GM19193 (cell line): ENCODE results near the gene VPS39.

ENCODE experiments used
- POLR2A ChIP-seq: IDR thresholded peaks from 4 replicates; pipeline ENCODE4 v1.6.1; 2011; ENCODE audit not compliant: insufficient read depth, insufficient read length; ENCODE audit errors: extremely low read depth

Gene VPS39

DNA sequence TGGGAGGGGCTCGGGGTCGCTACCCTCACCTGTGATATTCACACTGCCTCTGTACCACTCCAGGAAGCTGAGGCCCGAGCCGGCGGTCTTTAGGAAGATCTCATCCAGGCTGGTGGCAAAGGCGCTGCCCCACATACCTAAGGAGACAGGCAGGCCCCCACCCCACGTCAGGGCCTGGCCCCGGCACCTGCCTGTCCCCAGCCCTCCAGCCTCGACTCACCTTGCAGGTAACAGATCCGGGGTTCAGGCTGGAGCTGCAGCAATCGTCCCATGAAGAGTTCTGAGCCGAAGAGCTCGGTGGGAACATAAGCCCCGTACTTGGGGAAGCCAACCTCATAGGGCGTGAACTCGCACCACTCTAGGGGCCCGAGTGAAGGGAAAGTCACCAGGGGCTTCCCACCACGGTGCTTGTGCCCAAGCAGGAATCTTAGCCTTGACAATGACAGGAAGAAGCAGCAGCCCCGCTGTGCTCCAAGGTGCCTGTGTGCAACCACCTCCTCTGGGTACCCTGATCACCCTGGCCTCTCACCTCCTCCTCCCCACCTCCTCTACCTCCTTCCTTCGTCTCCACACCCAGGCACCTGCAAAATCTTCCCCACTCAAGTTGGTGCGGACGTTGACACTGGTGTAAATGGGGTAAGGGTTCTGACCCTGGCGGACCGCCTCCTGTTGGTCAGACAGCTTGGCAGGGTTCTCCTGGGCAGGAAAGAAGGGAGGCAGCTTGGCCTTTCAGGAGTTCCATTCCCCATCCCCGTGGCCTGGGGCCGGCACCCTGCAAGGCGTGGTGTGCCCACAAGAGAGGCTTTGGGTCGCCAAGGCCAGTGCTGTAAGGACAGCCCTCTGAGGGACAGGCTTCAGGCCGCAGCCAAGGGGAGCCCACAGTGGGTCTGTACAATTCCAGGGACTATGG lies 62.3 kb downstream of the VPS39 start:
- TF ChIP-seq POLR2A, result no peak

DNA sequence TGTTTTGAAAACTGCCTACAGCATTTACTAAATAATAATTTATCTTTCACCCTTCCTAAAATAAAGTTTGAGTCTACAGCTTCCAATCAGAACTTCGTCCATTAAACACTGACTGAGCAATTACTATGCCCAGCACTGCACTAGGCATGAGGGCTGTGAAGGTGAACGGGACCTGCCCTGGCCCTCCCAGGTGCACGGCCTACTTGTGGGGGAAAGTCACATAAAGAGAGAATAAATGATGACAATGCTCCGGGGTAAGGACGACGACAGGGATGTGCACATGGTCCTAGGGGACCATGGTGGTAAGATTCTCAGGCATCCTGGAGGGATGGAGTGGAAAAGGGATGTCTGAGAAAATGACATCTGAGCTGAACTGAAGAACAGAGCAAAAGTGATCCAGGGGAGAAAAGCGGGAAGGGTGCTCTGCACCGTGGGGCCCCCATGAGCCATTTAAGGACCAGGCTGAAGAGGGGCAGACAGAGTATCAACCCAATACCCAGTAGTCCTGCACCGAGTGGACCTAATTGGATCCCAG lies 63.2 kb downstream of the VPS39 start:
- no peak for TF ChIP-seq POLR2A

- TF ChIP-seq POLR2A, result no peak
Observed at GRCh38 chr15:42143866-42144625, 64.1 kb downstream of the VPS39 start.

DNA sequence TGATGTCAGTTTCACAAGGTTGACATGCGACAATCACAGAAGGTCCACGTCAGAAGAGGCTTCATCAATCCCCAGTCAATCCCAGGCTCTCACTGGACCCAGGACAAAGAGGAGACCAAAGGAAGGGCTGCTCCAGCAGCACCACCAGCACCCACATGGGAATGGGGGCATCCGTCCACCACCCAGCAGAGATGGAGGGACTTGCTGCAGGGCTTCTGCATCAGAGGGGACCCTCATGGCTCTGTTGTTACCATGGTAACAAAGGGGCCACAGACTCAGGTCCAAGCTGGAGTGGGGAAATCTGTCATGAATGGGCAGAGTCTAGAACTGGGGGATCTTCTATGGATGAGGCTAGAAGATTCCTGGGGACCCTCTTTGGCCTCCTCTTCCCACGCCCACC lies 64.7 kb downstream of the VPS39 start:
- no peak for TF ChIP-seq POLR2A

DNA sequence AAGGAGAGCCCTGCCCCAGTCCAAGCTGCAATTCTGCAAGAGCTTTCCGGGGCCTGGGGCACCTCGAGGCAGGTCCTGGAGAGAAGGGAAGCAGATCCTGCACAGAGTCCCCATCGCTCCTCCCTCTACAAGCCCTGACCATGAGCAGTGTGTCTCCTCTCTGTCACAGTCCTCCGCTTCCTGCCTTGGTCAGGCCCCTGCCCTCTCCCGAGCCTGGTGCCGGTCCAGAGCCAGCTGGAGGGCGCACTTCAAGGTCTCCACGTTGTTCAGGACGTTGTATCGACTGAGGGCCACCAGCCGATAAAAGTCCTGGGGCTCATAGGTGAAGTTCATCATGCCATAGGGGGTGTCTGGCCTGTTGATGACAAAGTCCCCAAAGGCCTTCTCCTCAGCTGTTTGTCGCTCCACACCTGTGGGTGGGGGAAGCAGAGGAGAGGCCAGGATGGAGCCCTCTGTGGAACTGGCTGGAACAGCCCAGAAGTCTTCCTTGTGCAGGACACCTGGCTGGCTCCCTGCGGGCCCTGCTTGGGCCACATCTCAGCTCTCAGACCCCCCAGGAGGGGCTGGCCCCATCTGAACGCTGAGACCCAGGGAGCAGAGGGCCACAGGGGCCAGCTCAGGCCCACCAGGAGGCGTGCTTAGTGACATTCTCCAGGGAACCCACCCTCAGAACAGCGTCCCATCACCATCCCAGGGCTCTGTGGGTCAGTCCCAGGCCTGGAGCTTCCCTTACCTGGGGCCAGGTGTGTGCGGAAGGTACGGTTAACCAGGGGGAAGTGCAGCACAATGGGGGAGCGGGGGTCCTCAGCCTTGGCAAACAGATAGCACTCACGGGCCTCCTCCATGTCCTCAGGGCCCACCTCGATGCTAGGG lies 66.1 kb downstream of the VPS39 start:
- TF ChIP-seq POLR2A, result no peak

GRCh38 chr15:42141246-42141645 lies 66.9 kb downstream of the VPS39 start:
- TF ChIP-seq POLR2A, result no peak

DNA sequence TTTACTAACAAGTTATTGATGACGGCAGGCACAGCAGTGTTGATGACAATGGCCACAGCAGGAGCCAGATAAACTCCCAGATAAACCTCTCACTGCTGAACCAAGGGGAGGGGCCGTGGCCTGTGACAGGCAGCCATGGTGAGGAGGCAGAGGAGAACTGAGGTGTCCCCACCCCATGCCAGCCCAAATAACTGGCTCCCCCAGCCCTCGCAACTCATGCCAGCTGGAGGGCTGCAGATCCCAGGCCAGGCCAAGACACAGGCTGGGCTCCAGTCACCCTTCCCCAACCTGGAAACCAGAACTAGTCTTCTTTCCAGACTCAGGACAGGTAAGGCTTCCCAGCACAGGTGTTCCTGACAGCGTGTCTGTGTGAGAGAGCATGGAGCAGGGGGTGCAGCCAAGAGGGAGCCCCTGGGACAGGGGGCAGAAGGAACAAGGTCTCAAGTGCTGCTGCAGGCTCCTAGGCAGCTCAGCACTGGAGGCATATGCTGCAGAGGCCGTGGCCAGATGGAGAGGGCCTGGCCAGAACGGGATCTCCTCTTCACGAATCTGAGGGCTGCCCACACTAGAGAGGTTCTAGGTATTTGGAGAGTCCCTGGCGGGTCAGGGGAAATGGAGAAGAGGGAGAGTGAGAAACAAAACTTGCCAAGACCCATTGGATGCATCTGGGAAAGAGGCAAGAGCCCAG lies 67.6 kb downstream of the VPS39 start:
- TF ChIP-seq POLR2A, result no peak

DNA sequence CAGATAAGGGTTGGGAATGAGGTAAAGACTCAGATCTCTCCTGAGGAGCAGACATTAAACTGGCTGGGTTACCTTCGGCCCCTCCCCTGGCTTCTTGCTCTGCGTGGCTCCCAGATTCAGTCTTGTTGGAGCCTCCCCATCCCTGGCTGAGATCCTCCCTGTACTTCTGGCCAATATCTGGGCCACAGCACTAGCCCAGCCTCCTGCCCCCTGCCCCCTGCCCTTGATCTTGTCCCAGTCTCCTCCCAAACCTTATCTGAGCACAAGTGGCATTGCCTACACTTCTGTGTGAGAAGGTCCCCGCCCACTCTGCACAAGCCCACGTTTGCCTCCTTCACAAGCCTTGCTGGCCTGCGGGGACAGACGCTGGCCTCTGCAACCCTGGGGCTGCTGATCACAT lies 68.5 kb downstream of the VPS39 start:
- no peak for TF ChIP-seq POLR2A

DNA sequence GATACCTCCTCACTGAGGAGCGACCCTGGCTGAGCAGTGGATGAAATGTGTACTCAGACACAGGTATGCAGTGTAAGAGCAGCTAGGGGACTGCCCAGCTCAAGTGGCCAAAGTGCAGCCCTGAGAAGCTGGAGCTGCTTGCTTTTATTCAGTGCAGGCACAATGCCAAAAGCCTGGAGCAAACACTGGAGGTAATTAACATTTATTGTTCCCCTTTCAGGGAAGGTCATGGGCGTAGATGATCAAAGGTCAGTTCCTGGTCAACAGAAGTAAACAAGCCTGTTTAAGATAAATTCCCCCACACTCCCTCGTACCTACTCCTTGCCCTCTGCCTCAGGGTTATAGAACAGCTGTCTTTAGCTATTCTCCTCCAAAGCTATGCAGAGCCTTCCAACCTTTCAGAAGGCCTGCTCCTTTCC lies 69.1 kb downstream of the VPS39 start:
- no peak for TF ChIP-seq POLR2A

GRCh38 chr15:42138411-42138810 lies 69.7 kb downstream of the VPS39 start:
- no peak for TF ChIP-seq POLR2A

- TF ChIP-seq POLR2A, result no peak
Observed at GRCh38 chr15:42137461-42138261, 70.4 kb downstream of the VPS39 start.

GRCh38 chr15:42136513-42136912 lies 71.6 kb downstream of the VPS39 start:
- no peak for TF ChIP-seq POLR2A

DNA sequence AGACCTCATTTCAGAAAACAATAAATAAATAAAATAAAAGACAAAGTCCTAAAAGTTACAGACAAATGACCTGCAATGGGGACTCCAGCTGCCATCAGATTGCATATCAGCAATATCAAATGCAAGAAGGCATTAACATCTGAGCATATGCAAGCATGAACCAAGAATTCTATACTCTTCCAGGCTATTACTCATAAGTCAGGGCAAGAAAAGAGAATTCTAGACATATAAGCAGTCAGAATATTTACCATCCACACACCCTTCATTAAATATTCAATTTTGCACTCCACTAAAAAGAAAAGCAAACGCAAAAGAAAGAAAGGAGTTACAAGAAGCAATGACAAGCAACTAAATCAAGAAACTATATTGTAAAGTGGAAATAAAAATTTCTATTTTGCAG lies 72.8 kb downstream of the VPS39 start:
- TF ChIP-seq POLR2A, result no peak
